ENCODE results near the gene RYR1.
"Not testable (repeated sequence)": the region's sequence is repeated elsewhere in the genome, so short reads cannot be mapped to it uniquely, and the experiment has no call there.

Gene RYR1

DNA sequence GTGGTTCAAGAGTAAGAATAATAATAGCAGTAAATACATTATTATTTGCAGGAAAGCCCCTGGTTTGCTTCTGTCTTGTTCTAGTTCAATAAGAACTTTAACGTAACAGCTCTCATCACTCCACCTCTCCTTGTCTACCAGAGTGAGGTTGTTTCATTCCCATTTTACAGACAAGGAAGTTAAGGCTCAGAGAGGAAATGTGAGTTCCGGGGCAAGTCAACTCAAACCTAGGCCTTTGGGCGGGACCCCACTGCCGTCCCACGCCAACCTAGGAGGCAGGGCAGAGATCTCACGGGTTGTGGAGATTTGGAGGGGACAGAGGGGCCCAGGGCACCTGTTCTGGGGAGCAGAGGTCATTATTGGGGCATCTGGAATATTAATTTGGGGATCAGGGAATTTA, 182.8 kb downstream of the RYR1 start:
- no peak for DNase-seq (ENCODE audit: low read depth)

DNA sequence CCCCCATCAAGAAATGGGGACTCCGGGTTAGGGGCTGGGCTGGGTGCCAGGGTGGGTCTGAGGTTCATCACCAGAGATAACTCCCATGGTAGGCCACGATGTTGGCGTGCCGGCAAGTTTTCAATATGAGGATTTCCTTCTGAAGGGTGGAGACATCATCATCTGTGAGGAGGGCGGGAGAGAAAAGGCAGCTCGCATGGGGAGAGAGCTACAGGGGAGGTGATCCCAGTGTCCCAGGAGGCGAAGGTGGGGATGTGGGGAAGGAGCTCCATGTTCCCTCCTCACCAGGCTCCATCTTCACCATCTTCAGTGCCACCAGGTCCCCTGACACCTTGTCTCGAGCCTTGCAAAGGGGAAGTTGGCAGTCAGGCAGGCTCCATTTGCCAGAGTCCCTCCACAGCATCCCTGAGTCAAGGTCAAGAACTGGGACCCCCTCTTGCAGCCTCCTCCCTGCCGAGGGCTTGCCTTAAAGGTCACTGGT, 183.8 kb downstream of the RYR1 start:
- no peak for DNase-seq (ENCODE audit: low read depth)

- no peak for DNase-seq (ENCODE audit: low read depth)
These were observed 184.5 kb downstream of the RYR1 start, which contains the start of gene MAP4K1 for GRCh38 chr19:38617764-38618589. Gene MAP4K1, minus strand, starts transcription at chr19:38617953. Its CDS starts 58 bp downstream, at chr19:38617895.

DNA sequence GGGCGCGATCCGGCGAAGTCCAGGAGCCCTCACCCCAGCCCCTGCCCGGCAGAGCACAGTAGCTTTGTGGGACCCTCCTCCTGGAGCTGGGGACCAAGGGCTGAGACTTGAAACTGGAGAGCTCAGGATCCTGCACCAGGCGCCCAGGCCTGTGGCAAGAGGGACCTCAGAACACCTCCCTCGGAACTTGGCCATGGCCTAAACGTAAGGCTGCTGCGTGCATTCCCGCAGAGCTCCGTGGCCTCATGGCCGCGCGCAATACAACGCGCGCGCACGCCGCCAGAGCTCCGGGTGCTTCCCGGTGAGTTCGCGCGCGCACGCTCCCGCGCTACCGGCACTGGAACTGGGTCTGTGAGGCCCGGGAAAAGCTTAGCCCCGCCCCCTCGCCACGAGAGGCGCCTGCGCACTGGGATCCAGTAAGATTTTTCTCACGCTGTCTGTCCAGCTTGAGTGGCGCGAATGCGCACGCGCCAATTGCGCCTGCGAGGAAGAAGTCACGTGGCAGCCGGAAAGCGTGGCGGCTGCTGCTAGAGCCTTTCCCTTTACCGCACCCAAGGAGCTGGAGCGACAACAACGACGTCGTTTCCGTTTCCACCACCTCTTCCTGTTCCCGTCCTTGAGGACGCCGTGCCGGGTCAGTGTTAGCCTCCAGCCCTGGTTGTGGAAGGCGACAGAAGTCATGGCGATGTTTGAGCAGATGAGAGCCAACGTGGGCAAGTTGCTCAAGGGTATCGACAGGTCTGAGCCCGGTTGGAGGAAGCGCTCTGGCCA, 185.3 kb downstream of the RYR1 start, which contains the start of gene EIF3K:
Gene EIF3K (plus strand): TSS at position 599 of the 771 bp plus-strand sequence. CDS start 81 bp downstream, at position 680.
- DNase-seq (ENCODE audit: low read depth), result peak; percentile 97

DNA sequence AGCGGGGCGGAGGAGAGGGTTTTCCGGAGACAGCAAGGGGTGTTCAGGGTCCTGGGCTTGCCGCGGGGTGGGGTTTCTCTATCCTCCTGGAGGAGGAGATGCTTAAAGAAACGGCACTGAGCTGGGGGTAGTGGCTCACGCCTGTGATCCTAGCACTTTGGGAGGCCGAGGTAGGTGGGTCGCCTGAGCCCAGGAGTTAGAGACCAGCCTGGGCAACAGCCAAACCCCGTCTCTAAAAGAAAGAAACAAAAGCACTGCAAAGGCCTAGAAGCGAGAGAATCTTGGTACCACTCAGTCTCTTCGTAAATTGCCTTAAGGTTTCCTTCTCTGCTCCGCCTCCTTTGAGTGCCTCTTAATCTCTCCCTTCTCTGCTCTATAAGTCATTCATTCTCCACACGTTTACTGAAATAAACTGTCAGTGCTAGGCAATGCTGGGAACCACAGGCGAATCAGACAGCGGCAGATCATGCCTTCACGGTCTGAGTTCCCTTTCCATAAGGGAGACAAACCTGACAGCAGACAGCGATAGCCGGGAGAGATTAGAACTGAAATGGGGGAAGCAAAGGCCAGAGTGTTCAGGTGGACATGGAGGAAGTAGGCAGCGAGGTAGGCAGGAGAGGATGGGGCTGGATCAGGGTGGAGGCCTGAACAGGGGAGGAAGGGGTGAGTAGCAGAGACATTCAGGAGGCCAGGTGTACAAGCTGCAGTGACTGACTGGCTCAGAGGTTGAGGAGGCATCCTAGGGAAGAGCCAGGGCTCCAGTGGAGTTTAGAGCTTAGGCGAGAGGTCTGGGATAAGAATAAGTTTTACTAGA, 186.1 kb downstream of the RYR1 start:
- DNase-seq (ENCODE audit: low read depth), result no peak

DNA sequence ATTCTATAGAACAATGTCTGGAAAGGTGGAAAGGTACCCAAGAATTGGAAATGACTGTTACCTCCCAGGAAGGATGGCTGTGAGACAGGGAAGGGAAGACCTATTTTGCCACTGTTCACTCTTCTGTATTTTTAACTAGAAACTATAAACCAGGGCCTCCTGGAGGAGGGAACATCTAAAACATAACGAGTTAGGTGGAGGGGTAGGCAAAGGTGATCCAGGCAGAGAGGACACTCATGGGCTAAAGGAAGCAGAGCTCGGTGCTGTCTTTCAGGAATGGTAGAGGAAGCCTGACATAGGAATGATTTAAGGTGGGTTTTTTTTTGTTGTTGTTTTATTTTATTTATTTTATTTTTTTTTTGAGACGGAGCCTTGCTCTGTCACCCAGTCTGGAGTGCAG, 191.3 kb downstream of the RYR1 start:
- DNase-seq (ENCODE audit: low read depth), result no peak

DNA sequence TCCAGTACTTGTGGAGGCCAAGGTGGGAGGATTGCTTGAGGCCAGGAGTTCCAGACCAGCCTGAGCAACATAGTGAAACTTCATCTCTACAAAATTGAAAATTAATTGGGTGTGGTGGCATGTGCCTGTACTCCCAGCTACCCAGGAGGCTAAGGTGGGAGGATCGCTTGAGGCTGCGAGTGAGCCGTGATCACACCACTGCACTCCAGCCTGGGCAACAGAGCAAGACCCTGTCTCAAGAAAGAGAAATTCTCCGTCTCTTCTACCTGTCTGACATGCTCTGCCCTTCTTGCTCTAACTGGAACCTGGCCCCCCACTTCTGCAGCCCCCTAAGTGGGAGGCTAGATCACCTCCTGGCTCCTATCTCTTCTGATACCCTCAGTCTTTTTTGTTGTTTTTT, 192.9 kb downstream of the RYR1 start:
- no peak for DNase-seq (ENCODE audit: low read depth)

DNA sequence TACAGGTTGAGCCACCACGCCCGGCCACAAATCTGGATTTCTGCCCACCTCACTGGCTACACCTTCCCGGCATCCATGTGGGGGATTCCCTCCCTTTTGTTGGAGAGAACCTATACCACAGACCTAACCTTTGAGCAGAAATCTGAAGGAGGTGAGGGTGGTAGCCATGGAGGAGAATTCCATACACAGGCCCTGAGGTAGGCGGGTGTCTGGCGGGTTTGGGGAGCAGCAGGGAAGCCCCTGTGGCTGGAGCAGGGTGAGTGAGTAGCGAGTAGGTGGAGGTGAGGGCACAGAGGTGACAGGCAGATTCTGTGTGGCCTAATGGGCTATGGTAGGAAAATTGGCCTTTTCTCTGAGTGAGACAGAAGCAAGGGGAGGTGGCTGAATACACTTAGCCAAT, 196.1 kb downstream of the RYR1 start:
- no peak for DNase-seq (ENCODE audit: low read depth)

- not testable (repeated sequence) for DNase-seq (ENCODE audit: low read depth)
These were observed 197.8 kb downstream of the RYR1 start for GRCh38 chr19:38631301-38631700.

- DNase-seq (ENCODE audit: low read depth), result not testable (repeated sequence)
These were observed 198.5 kb downstream of the RYR1 start for GRCh38 chr19:38631811-38632475.

- no peak for DNase-seq (ENCODE audit: low read depth)
These were observed 199.2 kb downstream of the RYR1 start for GRCh38 chr19:38632476-38633213.

DNA sequence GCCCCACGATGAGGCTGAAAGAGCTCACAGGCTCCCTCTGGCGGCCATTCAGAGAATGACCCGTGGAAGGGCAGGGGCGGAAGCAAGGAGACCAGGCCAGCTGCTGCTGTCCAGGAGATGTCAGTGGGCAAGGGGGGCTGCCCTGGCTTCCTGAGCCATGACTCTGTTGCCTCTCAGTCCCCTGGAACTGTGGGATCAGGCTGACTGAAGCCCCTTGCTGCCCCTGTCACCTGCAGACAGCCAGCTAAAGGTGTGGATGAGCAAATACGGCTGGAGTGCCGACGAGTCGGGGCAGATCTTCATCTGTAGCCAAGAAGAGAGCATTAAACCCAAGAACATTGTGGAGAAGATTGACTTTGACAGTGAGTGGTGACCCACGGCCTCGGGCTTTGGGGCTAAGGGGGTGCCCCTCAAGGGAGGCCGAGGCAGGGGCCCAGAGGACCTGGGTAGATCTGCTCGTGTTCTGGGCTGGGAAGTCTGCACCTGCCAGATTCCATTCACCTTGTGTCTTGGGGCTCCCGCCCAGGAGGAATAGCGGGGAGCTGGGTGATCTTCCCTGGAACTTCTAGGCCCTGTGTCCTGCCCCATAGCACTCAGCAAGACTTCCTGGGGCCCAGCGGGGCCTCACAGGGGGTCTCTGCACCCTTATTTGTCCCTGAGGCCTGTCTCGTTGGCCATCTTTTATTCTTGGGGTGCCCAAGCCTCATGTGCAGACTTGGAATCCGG, 201.4 kb downstream of the RYR1 start:
- peak; percentile 41 for DNase-seq (ENCODE audit: low read depth)

DNA sequence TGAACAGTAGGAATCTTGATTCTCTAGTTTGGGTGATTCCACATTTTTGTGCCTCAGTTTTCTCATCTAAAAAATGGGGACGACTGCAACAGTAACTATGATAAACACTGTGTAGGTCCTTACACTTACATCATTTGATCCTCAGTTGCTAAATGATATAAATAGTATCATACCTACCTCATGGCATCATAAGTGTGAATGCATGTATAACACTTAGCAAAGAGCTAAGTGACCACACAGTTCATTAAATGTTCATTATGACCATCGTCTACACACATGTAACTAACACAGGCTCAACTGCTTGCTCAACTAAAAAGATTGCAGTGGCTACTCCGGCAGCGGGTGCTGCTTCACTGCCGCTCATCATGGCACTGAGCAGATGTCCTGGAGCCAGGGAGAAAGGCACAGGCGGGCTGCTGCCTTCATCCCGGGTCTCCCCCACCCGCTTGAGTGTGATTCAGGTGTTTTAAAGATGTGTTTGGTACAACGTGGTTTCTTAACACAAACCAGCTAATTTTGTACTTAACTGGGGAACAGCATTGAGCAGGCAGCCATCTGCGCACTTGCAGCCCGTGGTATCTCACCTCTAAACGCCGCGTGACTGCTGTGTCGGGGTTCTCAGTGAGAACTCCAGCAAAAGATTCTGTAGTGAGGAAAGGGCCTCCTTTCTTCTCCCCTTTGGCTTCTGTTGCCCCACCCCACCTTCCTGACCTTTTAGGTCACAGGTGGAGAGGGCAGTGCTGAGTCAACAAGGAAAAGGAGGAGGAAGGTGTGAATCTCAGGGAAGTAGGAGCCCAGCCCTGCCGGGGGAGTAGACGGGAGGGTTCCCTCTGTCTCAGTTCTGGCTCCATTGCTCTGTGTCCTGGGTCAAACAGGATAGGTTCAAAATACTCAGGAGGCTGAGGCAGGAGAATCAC, 202.2 kb downstream of the RYR1 start:
- DNase-seq (ENCODE audit: low read depth), result no peak
